Measurements from ENCODE around the gene CEACAM5.

CEACAM5 gene

GRCh38 chr19:41708481-41708880 lies at the start of gene CEACAM5:
Gene CEACAM5, plus strand, starts transcription at chr19:41708626. Its CDS starts 106 bp downstream, at chr19:41708732.
- no peak for DNase-seq (ENCODE audit: low read depth)

GRCh38 chr19:41666075-41666474 lies 42.4 kb upstream of the CEACAM5 start:
- DNase-seq (ENCODE audit: low read depth), result no peak

- DNase-seq (ENCODE audit: low read depth), result no peak
Observed at GRCh38 chr19:41668315-41668714, 40.1 kb upstream of the CEACAM5 start.

- no peak for DNase-seq (ENCODE audit: low read depth)
Observed at GRCh38 chr19:41670755-41671154, 37.7 kb upstream of the CEACAM5 start.

- DNase-seq (ENCODE audit: low read depth), result no peak
Observed at GRCh38 chr19:41671486-41671885, 36.9 kb upstream of the CEACAM5 start.

- DNase-seq (ENCODE audit: low read depth), result no peak
Observed at GRCh38 chr19:41682437-41682836, 26.0 kb upstream of the CEACAM5 start.

- DNase-seq (ENCODE audit: low read depth), result no peak
Observed at GRCh38 chr19:41687419-41687818, 21.0 kb upstream of the CEACAM5 start.

- no peak for DNase-seq (ENCODE audit: low read depth)
Observed at GRCh38 chr19:41688098-41688497, 20.3 kb upstream of the CEACAM5 start, which contains the start of gene CEACAM7. Gene CEACAM7, minus strand, starts transcription at chr19:41688270. Its CDS starts 105 bp downstream, at chr19:41688165.

GRCh38 chr19:41688687-41689086 lies 19.7 kb upstream of the CEACAM5 start:
- no peak for DNase-seq (ENCODE audit: low read depth)

- no peak for DNase-seq (ENCODE audit: low read depth)
Observed at GRCh38 chr19:41689993-41690800, 18.2 kb upstream of the CEACAM5 start.

- DNase-seq (ENCODE audit: low read depth), result no peak
Observed at GRCh38 chr19:41690801-41691065, 17.7 kb upstream of the CEACAM5 start.

GRCh38 chr19:41691268-41691970 lies 17.0 kb upstream of the CEACAM5 start:
- no peak for DNase-seq (ENCODE audit: low read depth)

GRCh38 chr19:41694196-41694595 lies 14.2 kb upstream of the CEACAM5 start:
- DNase-seq (ENCODE audit: low read depth), result no peak

- DNase-seq (ENCODE audit: low read depth), result no peak
Observed at GRCh38 chr19:41694831-41695635, 13.4 kb upstream of the CEACAM5 start.

GRCh38 chr19:41695745-41696144 lies 12.7 kb upstream of the CEACAM5 start:
- no peak for DNase-seq (ENCODE audit: low read depth)

GRCh38 chr19:41696402-41697197 lies 11.8 kb upstream of the CEACAM5 start:
- DNase-seq (ENCODE audit: low read depth), result no peak

GRCh38 chr19:41697198-41697855 lies 11.1 kb upstream of the CEACAM5 start:
- DNase-seq (ENCODE audit: low read depth), result no peak

- no peak for DNase-seq (ENCODE audit: low read depth)
Observed at GRCh38 chr19:41698746-41699230, 9.6 kb upstream of the CEACAM5 start.

- DNase-seq (ENCODE audit: low read depth), result no peak
Observed at GRCh38 chr19:41699231-41699967, 9.0 kb upstream of the CEACAM5 start.

GRCh38 chr19:41699968-41700323 lies 8.5 kb upstream of the CEACAM5 start:
- DNase-seq (ENCODE audit: low read depth), result no peak

Data from stimulated activated CD8-positive, alpha-beta memory T cell treated with anti-CD3 and anti-CD28 coated beads, Interleukin-15, amount 100 ng/mL, for 24 hours (primary cell).